Skeletal muscle satellite cell (primary cell): ENCODE measurements around the gene DPM2.

Source experiments
- H3K27me3 ChIP-seq: 2 replicates; pipeline ENCODE4 v1.7.0; 2013; ENCODE audit warnings: low read length; ENCODE audit not compliant: control insufficient read depth, insufficient read depth
- H3K36me3 ChIP-seq: 2 replicates; pipeline ENCODE4 v1.7.0; 2013; ENCODE audit warnings: mild to moderate bottlenecking, control low read depth, low read length; ENCODE audit not compliant: insufficient read depth
- H3K4me1 ChIP-seq: 2 replicates; pipeline ENCODE4 v1.7.0; 2013; ENCODE audit warnings: low read length; ENCODE audit not compliant: control insufficient read depth, insufficient read depth
- H3K4me2 ChIP-seq: 2 replicates; pipeline ENCODE4 v1.7.0; 2013; ENCODE audit warnings: mild to moderate bottlenecking, low read length
- H3K4me3 ChIP-seq: 2 replicates; pipeline ENCODE4 v1.7.0; 2013; ENCODE audit warnings: low read length
- H3K9ac ChIP-seq: 2 replicates; pipeline ENCODE4 v1.7.0; 2013; ENCODE audit warnings: mild to moderate bottlenecking, low read depth, low read length, moderate library complexity
- H3K9me3 ChIP-seq: replicated peaks from 2 replicates; pipeline ENCODE4 v1.7.0; 2013; ENCODE audit warnings: mild to moderate bottlenecking, control low read depth, low read length

Gene DPM2

DNA sequence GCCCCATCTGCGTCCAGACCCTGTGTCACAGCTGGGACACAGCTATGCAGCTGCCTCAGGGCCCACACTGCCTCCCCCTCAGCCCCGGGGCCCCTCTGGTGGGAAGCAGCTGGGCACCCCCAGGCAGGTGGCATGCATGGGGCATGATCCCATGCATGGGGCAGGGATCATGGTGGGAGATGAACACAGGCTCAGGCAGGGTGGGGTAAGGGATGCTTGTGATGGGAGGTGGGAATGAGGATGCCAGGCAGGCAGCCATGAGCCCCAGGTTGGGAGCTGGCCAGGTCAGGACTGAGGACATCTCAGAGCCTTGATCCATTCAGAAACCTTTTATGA lies 23.5 kb upstream of the DPM2 start:
- Histone ChIP-seq H3K4me1 (peaks cover 9% of the 10 kb centered on the region), H3K9ac (no peak overlapping the region), H3K27me3 (no peaks in the 10 kb centered on the region)

DNA sequence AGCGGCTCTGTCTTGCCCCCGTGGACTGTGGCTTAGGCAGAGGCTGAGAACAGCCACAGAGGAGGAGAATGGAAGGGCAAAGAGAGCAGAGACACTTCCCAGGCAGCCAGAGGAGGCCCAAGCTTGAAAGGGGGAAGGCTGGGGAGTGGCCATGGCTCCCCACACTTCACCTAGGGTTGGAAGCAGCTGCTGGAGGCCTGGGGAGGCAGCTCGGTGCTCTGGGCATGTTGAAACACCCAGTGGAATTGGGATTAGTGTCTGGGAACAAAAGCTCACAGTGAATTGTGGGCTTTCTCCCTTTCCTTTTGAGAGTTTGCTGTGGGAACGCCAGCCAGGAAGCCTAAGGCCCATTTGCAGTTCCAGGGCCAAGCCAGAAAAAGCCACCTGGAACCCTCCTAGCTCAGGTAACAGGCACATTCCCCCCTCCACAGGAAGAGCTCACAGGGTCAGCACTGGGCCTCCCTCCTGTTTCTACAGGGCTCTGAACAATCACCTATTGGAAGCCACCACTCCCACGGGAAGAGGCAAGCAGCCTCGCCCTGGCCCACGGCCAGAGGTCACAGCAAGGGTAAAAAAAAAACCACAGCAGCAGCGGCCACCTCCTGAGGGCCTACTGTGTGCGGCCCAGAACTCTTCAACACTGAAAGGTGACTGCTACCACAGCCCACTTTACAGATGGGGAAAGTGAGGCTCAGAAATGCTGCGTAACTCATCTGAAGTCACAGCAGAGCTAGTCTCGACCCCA lies 22.9 kb upstream of the DPM2 start:
- H3K4me1 ChIP-seq: peaks cover 6% of the 10 kb centered on the region
- H3K9ac ChIP-seq: no peak overlapping the region
- no peaks in the 10 kb centered on the region for H3K27me3 ChIP-seq
- H3K4me3 ChIP-seq: no peak overlapping the region
- H3K4me2 ChIP-seq: no peak overlapping the region
- H3K36me3 ChIP-seq: no peaks in the 10 kb centered on the region
- H3K9me3 ChIP-seq: no peaks in the 10 kb centered on the region

More for the DNA sequence above, 23.5 kb upstream of the DPM2 start:
- no peaks in the 10 kb centered on the region for H3K9me3 ChIP-seq
- no peaks in the 10 kb centered on the region for H3K36me3 ChIP-seq
- no peak overlapping the region for H3K4me2 ChIP-seq
- H3K4me3 ChIP-seq: no peak overlapping the region

DNA sequence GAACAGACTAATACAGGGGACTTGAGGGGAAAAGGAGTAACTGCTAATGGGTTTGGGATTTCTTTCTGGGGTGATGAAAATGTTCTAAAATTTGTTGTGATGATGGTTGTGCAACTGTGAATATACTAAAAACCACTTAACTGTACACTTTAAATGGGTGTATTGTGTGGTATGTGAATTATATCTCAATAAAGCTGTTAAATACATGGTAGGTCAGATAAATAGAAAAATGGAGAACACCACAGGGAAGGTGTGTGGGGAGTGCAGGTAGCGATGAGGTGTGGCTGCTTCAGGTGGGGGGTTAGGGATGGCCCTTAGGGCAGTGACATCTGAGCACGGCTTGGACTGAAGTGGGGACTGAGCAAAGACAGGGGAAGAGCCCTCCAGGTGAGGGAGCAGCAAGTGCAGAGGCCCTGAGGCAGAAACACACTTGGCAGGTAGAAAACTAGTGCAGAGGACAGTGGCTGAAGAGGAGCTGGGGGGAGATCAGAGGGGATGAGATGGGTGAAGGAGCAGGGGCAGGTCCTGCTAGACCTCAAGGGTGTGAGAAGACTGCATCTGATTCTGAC lies 22.3 kb upstream of the DPM2 start:
- Histone ChIP-seq H3K4me3 (no peak overlapping the region), H3K9ac (no peak overlapping the region), H3K9me3 (no peaks in the 10 kb centered on the region)

DNA sequence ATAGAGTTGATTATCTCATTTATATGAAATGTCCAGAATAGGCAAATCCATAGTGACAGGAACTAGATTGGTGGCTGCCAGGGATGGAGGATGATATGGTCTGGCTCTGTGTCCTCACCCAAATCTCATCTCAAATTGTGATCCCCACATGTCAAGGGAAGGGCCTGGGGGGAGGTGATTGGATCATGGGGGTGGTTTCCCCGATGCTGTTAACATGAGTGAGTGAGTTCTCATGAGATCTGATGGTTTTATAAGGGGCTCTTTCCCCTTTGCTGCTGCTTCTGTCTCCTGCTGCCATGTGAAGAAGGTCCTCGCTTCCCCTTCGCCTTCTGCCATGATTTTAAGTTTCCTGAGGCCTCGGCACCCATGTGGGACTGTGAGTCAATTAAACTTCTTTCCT lies 21.7 kb upstream of the DPM2 start:
- H3K4me3 ChIP-seq: no peak overlapping the region
- H3K36me3 ChIP-seq: no peaks in the 10 kb centered on the region
- no peaks in the 10 kb centered on the region for H3K9me3 ChIP-seq
- H3K27me3 ChIP-seq: no peaks in the 10 kb centered on the region
- no peak overlapping the region for H3K4me2 ChIP-seq
- H3K4me1 ChIP-seq: peaks cover 11% of the 10 kb centered on the region
- no peak overlapping the region for H3K9ac ChIP-seq

More for the DNA sequence above, 22.3 kb upstream of the DPM2 start:
- Histone ChIP-seq H3K4me1 (peaks cover 8% of the 10 kb centered on the region), H3K36me3 (no peaks in the 10 kb centered on the region), H3K27me3 (no peaks in the 10 kb centered on the region), H3K4me2 (no peak overlapping the region)

DNA sequence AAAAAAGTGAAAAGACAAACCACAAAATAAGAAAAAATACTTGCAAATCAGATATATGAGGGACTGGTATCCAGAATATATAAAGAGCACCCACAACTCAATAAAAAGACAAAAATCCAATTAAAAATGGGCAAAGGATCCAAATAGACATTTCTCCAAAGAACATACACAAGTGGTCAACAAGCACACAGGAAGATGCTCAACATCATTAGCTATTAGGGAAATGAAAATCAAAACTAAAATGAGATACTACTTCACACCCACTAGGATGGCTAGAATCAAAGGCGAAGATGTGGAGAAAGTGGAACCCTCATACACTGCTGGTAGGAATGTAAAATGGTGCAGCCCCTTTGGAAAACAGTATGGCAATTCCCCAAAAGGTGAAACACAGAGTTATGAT lies 21.1 kb upstream of the DPM2 start:
- Histone ChIP-seq H3K36me3 (no peaks in the 10 kb centered on the region), H3K9ac (no peak overlapping the region), H3K27me3 (no peaks in the 10 kb centered on the region), H3K4me1 (peaks cover 11% of the 10 kb centered on the region), H3K4me2 (no peak overlapping the region), H3K4me3 (no peak overlapping the region), H3K9me3 (no peaks in the 10 kb centered on the region)

DNA sequence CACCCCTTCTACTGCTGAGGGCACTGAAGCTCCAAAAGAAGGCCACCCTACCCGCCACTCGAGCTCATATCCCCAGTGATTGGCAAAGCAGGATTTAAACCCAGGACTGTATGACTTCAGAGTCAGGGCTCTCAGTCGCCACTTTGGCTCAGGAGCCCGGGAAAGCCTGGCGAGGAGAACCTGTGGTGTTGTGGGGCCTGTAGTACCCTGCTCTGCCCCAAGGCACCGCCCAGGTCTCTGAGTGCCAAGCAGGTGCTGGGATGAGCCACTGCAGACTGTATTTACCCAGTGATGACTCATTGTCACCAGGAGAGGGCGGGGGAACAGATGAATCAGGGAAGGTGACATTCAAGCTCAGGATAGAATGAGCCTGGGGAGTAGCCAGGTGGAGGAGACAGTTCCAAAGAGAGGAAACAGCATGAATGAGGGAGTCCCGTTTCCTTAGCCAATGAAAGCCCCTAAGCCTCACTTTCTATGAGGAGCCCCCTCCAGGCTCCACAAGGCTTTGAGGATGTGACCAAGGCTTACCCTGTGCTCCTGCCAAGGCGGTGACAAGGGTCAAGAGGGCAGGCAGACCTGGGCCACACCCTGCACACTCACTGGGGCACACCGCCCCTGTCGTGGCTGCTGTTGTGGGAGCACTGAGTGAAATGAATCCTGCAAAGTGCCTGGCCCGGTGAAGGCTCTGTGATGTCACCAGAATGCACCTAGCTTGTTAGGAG lies 17.8 kb upstream of the DPM2 start:
- Histone ChIP-seq H3K4me1 (peaks cover 11% of the 10 kb centered on the region), H3K4me3 (no peak overlapping the region), H3K9me3 (no peaks in the 10 kb centered on the region), H3K9ac (no peak overlapping the region), H3K36me3 (no peaks in the 10 kb centered on the region), H3K27me3 (no peaks in the 10 kb centered on the region), H3K4me2 (no peak overlapping the region)

DNA sequence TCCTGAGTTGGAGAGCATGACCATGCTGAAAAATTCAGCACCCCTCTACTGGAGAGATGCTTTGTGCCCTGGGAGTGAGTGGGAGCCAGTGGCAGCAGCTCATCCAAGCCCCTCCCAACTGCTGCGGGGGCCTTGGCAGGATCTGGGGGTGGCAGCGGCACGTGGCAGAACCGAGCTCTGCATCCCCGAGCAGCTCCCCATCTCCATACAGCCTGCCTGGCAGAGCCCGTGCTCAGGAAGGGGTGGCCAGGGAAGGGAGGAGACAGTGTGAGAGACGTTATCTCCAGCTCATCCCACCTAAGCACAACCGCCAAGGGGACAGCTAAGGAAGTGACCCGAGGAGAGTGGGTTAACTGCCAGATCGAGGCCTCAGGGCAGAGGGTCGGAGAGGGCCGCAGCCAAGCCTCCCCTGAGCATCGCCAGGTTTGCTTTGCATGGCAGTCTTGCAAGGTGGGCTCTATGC lies 17.2 kb upstream of the DPM2 start:
- Histone ChIP-seq H3K27me3 (no peaks in the 10 kb centered on the region), H3K4me2 (no peak overlapping the region), H3K36me3 (no peaks in the 10 kb centered on the region), H3K4me1 (peaks cover 11% of the 10 kb centered on the region), H3K4me3 (no peak overlapping the region), H3K9ac (no peak overlapping the region), H3K9me3 (no peaks in the 10 kb centered on the region)

DNA sequence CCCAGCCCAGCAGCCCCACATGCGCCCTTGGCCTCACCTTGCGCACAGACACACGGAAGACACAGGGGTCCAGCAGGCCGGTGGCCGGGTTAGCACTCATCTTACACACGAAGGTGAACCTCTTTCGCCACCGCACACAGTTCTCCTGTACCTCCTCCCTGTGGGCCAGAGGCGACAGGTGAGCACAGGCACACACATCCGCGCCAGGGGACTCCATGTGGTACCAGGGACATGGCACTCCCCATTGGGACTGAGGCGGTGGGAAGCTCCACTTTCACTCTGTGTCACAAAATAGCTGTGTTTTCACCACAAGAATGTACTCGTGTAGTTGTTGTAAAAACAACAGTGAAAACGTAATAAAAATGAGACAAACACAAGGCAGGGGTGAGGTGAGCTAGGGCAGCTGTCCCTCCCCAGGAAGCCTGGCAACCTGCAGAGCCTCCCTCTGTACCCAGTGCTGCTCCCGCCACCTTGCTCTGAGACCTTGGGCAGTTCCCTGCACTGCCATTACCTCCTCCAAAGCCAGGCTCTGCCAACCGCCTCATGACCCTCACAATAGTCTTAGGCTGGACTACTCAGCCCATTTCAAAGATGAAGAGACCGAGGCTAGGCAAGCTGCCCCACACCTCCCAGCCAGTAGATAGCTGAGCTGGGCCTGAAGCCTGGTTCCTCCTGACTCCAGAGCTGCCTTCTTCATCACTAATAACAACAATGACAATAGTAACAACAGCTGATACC lies 16.3 kb upstream of the DPM2 start:
- H3K9ac ChIP-seq: no peak overlapping the region
- H3K4me1 ChIP-seq: peaks cover 11% of the 10 kb centered on the region
- no peaks in the 10 kb centered on the region for H3K36me3 ChIP-seq
- no peaks in the 10 kb centered on the region for H3K27me3 ChIP-seq
- no peak overlapping the region for H3K4me3 ChIP-seq
- no peak overlapping the region for H3K4me2 ChIP-seq
- H3K9me3 ChIP-seq: no peaks in the 10 kb centered on the region

DNA sequence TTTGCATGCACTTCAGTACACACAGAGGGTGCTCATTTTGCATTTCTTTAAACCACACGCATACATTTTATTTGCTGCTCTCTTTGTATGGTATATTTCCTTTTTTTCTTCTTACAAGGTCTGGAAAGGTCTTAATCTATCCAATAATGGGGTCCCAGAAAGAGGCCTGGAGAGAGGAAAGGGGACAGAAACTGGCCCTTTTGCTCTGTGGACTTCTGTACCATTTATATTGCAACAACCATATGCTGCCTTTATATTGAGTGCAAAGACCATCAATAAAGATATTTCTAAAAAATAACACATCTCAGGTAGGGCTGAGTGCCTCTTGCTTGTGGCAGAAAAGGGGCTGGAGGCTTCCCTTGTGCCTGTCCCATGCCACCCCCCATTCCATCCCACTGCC lies 15.5 kb upstream of the DPM2 start:
- H3K27me3 ChIP-seq: no peaks in the 10 kb centered on the region
- peaks cover 11% of the 10 kb centered on the region for H3K4me1 ChIP-seq
- H3K36me3 ChIP-seq: no peaks in the 10 kb centered on the region
- H3K4me3 ChIP-seq: no peak overlapping the region
- no peak overlapping the region for H3K9ac ChIP-seq
- H3K9me3 ChIP-seq: no peaks in the 10 kb centered on the region
- no peak overlapping the region for H3K4me2 ChIP-seq

DNA sequence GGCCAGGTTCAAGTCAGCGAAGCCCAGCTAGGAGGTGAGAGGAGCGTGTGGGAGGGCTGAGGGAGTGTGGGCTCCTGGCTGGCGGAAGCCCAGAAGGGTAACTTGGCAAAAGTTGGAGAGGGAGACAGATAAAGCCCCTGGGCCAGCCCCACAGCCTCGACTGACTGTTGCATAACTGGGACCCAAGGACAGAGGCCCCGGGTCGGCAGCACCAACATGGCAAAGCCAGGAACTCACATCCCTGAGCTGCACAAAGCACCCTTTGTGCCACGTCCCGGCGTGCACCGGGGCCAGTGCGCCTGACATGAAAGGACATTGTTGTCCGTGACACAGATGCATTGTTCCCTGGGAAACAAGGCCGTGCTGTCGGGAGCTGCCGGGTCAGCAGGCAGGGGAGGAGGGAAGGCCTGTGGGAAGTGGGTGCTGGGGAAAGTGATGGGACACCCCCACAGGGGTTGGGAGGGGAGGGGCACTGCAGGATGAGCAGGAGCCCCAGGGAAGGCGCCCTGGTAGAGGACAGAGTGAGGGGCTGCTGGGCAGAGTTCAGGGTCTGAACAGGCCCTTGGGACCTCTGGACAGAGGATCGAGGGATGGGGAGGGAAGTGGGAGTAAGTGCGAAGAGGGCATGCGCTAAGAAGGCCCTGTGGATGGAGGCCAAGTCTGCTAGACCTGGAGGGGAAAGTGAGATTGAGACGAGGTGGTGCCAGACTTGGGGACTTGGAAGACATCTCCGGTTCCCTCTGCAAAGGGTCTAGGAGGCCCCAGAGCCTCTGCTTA lies 13.0 kb upstream of the DPM2 start:
- Histone ChIP-seq H3K4me3 (no peak overlapping the region), H3K9me3 (no peaks in the 10 kb centered on the region), H3K4me1 (peaks cover 10% of the 10 kb centered on the region), H3K27me3 (no peaks in the 10 kb centered on the region), H3K9ac (no peak overlapping the region), H3K36me3 (no peaks in the 10 kb centered on the region), H3K4me2 (no peak overlapping the region)
